ENCODE data around the gene TMEM50B. TPM values are rescaled to one million over a fixed set of nuclear protein-coding genes. Genes with fewer than 3 reads are reported as not detected.

The TMEM50B gene
- total and polyA plus RNA-seq, 8 donors: 45.6 to 92.8 (median 56.3) TPM

- peak overlapping the region; percentile 33 to 83 for H3K27ac ChIP-seq
- no peaks in the 10 kb centered on the region for H3K9me3 ChIP-seq
- DNase-seq (no peak), ATAC-seq (no peak)
- peaks cover 0 to 100% of the 10 kb centered on the region in 2 donors for H3K36me3 ChIP-seq
- H3K4me1 ChIP-seq: peaks cover 14 to 66% of the 10 kb centered on the region in 2 donors
- intact Hi-C loops (cut with DNase I): no loop called here
- H3K27me3 ChIP-seq: no peaks in the 10 kb centered on the region
- TF ChIP-seq CTCF (IDR thresholded peaks at IDR 0.05): no peak
- no peak overlapping the region for H3K4me3 ChIP-seq
Measured at GRCh38 chr21:33433001-33433400, 46.8 kb downstream of the TMEM50B start.

GRCh38 chr21:33432496-33432895 is 47.3 kb downstream of the TMEM50B start:
- no peaks in the 10 kb centered on the region for H3K27me3 ChIP-seq
- intact Hi-C loops (cut with DNase I): no loop called here
- H3K27ac ChIP-seq: peak overlapping the region in 1 of 2 donors; percentile 83
- no peak for DNase-seq
- ATAC-seq: no peak
- TF ChIP-seq CTCF (IDR thresholded peaks at IDR 0.05): no peak
- peaks cover 0 to 100% of the 10 kb centered on the region in 2 donors for H3K36me3 ChIP-seq
- no peaks in the 10 kb centered on the region for H3K9me3 ChIP-seq
- peaks cover 14 to 66% of the 10 kb centered on the region in 2 donors for H3K4me1 ChIP-seq
- no peak overlapping the region for H3K4me3 ChIP-seq

GRCh38 chr21:33430858-33431257 is 48.9 kb downstream of the TMEM50B start:
- DNase-seq (no peak), ATAC-seq (no peak)
- Histone ChIP-seq H3K36me3 (peaks cover 0 to 100% of the 10 kb centered on the region in 2 donors), H3K4me1 (peaks cover 14 to 66% of the 10 kb centered on the region in 2 donors), H3K4me3 (no peak overlapping the region), H3K27ac (peak overlapping the region in 1 of 2 donors; percentile 3), H3K27me3 (no peaks in the 10 kb centered on the region), H3K9me3 (no peaks in the 10 kb centered on the region)
- no peak for TF ChIP-seq CTCF (IDR thresholded peaks at IDR 0.05)
- intact Hi-C loops (cut with DNase I): no loop called here

GRCh38 chr21:33428669-33429068 is 51.1 kb downstream of the TMEM50B start:
- Histone ChIP-seq H3K27ac (peak overlapping the region in 1 of 2 donors; percentile 15), H3K27me3 (no peaks in the 10 kb centered on the region), H3K9me3 (no peaks in the 10 kb centered on the region), H3K4me3 (no peak overlapping the region), H3K4me1 (peaks cover 0 to 47% of the 10 kb centered on the region in 2 donors), H3K36me3 (peaks cover 0 to 100% of the 10 kb centered on the region in 2 donors)
- ATAC-seq: peak; percentile 91
- intact Hi-C loops (cut with DNase I): no loop called here
- no peak for TF ChIP-seq CTCF (IDR thresholded peaks at IDR 0.05)
- peak in 2 of 4 donors; percentile 66 to 81 for DNase-seq

GRCh38 chr21:33427051-33427450 is 52.7 kb downstream of the TMEM50B start:
- H3K27me3 ChIP-seq: no peaks in the 10 kb centered on the region
- intact Hi-C loops (cut with DNase I): no loop called here

More at GRCh38 chr21:33427051-33427450, 52.7 kb downstream of the TMEM50B start:
- H3K36me3 ChIP-seq: peaks cover 0 to 100% of the 10 kb centered on the region in 2 donors
- ATAC-seq (no peak), DNase-seq (peak in 1 of 4 donors; percentile 28)
- H3K27ac ChIP-seq: no peak overlapping the region
- no peak for TF ChIP-seq CTCF (IDR thresholded peaks at IDR 0.05)
- H3K4me3 ChIP-seq: no peak overlapping the region
- H3K4me1 ChIP-seq: peaks cover 0 to 32% of the 10 kb centered on the region in 2 donors
- no peaks in the 10 kb centered on the region for H3K9me3 ChIP-seq
